PC-9 (cell line): ENCODE measurements around the gene STX18. TPM values are rescaled to one million over a fixed set of nuclear protein-coding genes. Genes with fewer than 3 reads are reported as not detected.

ENCODE experiments used
- BruUV-seq: library from RNA; stranded (reverse); fragments of 400-500 nt; replicated peaks from 2 replicates; lab custom pipeline; 2021; lab: Mats Ljungman, UMichigan
- CTCF ChIA-PET: fragments of 300-600 bp; sonication (Branson Sonifier 250); formaldehyde crosslinking; loops from one replicate; lab custom pipeline; 2022; ENCODE audit warnings: antibody characterized with exemption; lab: Charles Lee
- POLR2A ChIA-PET: fragments of 300-600 bp; sonication (Branson Sonifier 250); formaldehyde crosslinking; loops from one replicate; lab custom pipeline; 2022; ENCODE audit warnings: antibody characterized with exemption; ENCODE audit not compliant: unreplicated experiment; lab: Charles Lee
- DNase-seq, 2 experiments: peaks; one replicate each; pipeline versions ENCODE4 v3.0.0 to v3.0.0-alpha.2; 2015 to 2022; ENCODE audit warnings: mixed read lengths in 1 of 2
- H2AFZ ChIP-seq: fragments of 200-600 bp; sonication (generic); 2 replicates; pipeline ENCODE4 v1.8.1; 2017; ENCODE audit warnings: antibody characterized with exemption
- H3F3A ChIP-seq: fragments of 200-600 bp; sonication (generic); 2 replicates; pipeline ENCODE4 v1.8.1; 2017; ENCODE audit warnings: antibody characterized with exemption, mild to moderate bottlenecking, low read depth; ENCODE audit not compliant: insufficient read depth
- H3K27ac ChIP-seq: fragments of 200-600 bp; sonication (generic); 2 replicates; pipeline ENCODE4 v1.6.1; 2016; ENCODE audit warnings: mixed run types
- H3K27me3 ChIP-seq: fragments of 200-600 bp; sonication (generic); 2 replicates; pipeline ENCODE4 v1.6.1; 2016; ENCODE audit warnings: low read depth, mixed run types; ENCODE audit not compliant: insufficient read depth
- H3K36me3 ChIP-seq: fragments of 200-600 bp; sonication (generic); 2 replicates; pipeline ENCODE4 v1.6.1; 2016; ENCODE audit warnings: low read depth, mixed run types
- H3K4me1 ChIP-seq: fragments of 200-600 bp; sonication (generic); replicated peaks from 2 replicates; pipeline ENCODE4 v1.6.1; 2016; ENCODE audit warnings: mixed run types; ENCODE audit not compliant: insufficient read depth
- H3K4me2 ChIP-seq: fragments of 200-600 bp; sonication (generic); 2 replicates; pipeline ENCODE4 v1.6.1; 2017; ENCODE audit warnings: mixed run types
- H3K4me3 ChIP-seq: fragments of 200-600 bp; sonication (generic); 2 replicates; pipeline ENCODE4 v1.6.1; 2016; ENCODE audit warnings: mixed run types
- H3K79me2 ChIP-seq: fragments of 200-600 bp; sonication (generic); 2 replicates; pipeline ENCODE4 v1.6.1; 2017; ENCODE audit warnings: low read depth, mixed run types
- H3K9me2 ChIP-seq: fragments of 200-600 bp; sonication (generic); 2 replicates; pipeline ENCODE4 v1.8.1; 2017; ENCODE audit warnings: mild to moderate bottlenecking; ENCODE audit not compliant: insufficient read depth
- H3K9me3 ChIP-seq: fragments of 200-600 bp; sonication (generic); 2 replicates; pipeline ENCODE4 v1.8.1; 2016; ENCODE audit warnings: low read depth; ENCODE audit not compliant: insufficient read depth
- H4K20me1 ChIP-seq: fragments of 200-600 bp; sonication (generic); 2 replicates; pipeline ENCODE4 v1.8.1; 2017; ENCODE audit not compliant: insufficient read depth
- EZH2 ChIP-seq: fragments of 200-600 bp; sonication (generic); IDR thresholded peaks from 2 replicates; pipeline ENCODE4 v1.8.0; 2017; ENCODE audit warnings: antibody characterized with exemption, low read depth
- intact Hi-C: fragments of 100-400 bp; cut with micrococcal nuclease; formaldehyde crosslinking; loops from one replicate; pipeline ENCODE4 v1.10.0; 2022; ENCODE audit not compliant: unreplicated experiment
- total RNA-seq: library from RNA; stranded (reverse); gene quantifications from 2 replicates; pipeline ENCODE4 v1.2.3, GENCODE V29; 2021
- TF ChIP-seq, protein P1 (sequence below): fragments of 200-600 bp; sonication (generic); conservative IDR thresholded peaks from 2 replicates; pipeline ENCODE4 v1.6.1; 2017; ENCODE audit warnings: mixed run types, antibody characterized with exemption, mild to moderate bottlenecking, moderate library complexity

The STX18 gene
- total RNA-seq, 1 experiment from 2014 or later = 30.5 TPM

DNA sequence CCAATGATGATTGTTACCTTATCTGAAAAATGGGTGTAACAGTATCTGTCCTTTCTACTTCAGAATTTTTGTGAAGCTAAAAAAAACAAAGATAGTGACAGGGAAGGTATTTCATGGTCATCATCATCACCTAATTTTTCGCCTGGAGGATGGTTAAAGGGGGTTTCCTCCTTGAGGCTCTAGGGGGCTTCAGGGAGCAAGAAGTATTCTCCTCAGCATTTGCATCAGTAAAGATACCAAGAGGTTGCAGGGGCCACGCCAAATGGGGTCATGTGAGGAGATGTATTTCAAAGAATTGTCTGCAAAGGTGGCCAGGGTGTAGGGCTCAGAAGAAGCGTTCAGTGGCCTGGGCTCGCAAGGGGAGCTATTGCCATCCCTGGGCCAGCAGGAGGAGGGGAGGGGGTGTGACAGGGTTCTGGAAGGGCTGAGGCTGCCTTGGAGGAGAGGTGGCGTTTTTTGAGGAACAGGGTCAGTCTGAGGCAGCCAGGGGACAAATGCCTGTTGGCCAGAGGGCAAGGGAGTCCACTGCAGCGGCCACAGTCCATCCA is 162.2 kb downstream of the STX18 start:
- H4K20me1 ChIP-seq = no peaks in the 10 kb centered on the region
- H3K79me2 ChIP-seq = no peaks in the 10 kb centered on the region
- no peak overlapping the region for H3K27ac ChIP-seq
- no peak for TF ChIP-seq EZH2
- TF ChIP-seq, protein P1, sequence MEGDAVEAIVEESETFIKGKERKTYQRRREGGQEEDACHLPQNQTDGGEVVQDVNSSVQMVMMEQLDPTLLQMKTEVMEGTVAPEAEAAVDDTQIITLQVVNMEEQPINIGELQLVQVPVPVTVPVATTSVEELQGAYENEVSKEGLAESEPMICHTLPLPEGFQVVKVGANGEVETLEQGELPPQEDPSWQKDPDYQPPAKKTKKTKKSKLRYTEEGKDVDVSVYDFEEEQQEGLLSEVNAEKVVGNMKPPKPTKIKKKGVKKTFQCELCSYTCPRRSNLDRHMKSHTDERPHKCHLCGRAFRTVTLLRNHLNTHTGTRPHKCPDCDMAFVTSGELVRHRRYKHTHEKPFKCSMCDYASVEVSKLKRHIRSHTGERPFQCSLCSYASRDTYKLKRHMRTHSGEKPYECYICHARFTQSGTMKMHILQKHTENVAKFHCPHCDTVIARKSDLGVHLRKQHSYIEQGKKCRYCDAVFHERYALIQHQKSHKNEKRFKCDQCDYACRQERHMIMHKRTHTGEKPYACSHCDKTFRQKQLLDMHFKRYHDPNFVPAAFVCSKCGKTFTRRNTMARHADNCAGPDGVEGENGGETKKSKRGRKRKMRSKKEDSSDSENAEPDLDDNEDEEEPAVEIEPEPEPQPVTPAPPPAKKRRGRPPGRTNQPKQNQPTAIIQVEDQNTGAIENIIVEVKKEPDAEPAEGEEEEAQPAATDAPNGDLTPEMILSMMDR = no peak
- H3K4me1 ChIP-seq = no peaks in the 10 kb centered on the region
- H3K36me3 ChIP-seq = no peaks in the 10 kb centered on the region
- ChIA-PET POLR2A (no interaction called here), CTCF (no interaction called here)
- H3K9me2 ChIP-seq = no peaks in the 10 kb centered on the region
- no peak overlapping the region for H3K4me3 ChIP-seq
- intact Hi-C loops = no loop called here
- H3K4me2 ChIP-seq = no peak overlapping the region
- H3K9me3 ChIP-seq = no peaks in the 10 kb centered on the region; the same call in 1 of the 2 replicates
- peaks cover 46% of the 10 kb centered on the region for H3K27me3 ChIP-seq
- BruUV-seq = no TSS peak
- no peak for DNase-seq
- no peak overlapping the region for H2AFZ ChIP-seq
- no peaks in the 10 kb centered on the region for H3F3A ChIP-seq

DNA sequence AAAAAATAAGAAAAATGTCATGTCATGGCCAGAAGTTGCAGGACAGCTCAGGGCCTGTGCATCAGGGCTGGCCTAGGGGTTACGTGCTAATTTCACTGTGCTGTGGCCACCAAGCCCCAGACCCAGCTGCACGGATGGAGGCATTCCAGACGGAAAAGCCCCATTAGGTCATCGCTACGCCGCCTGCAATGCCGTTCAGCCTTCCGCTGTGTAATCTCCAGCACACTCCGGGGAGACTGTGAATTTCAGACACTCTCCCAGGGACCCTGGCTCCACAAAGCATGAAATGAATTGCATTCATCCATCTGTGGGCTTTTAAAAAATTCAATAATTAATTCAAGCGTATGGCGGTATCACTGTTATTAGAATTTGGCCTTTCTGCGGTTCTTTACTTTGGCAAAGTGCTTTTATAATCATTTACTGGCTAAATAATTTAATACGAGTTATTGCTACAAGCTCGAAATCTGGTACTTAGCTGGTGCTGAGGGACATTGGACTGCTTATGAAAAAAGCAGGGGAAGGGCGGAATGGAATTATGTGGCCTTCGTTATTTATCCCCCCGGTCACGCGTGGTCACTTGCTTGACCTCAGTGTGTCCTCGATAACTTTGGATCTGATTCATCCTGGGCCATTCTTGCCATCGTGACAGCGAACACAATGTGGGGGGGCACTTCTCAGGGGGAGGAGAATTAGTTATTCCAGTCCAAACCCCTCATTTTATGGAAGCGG is 164.0 kb downstream of the STX18 start:
- ChIA-PET CTCF (no interaction called here), POLR2A (no interaction called here)
- Histone ChIP-seq H3K4me3 (no peak overlapping the region), H3K27me3 (peaks cover 64% of the 10 kb centered on the region), H3K79me2 (no peaks in the 10 kb centered on the region), H2AFZ (no peak overlapping the region), H3K4me2 (no peak overlapping the region), H3F3A (no peaks in the 10 kb centered on the region), H3K9me3 (no peaks in the 10 kb centered on the region; the same call in 1 of the 2 replicates), H3K27ac (no peak overlapping the region), H3K36me3 (no peaks in the 10 kb centered on the region), H3K9me2 (no peaks in the 10 kb centered on the region), H3K4me1 (no peaks in the 10 kb centered on the region), H4K20me1 (no peaks in the 10 kb centered on the region)
- no TSS peak for BruUV-seq
- intact Hi-C loops = no loop called here
- no peak for DNase-seq
- no peak for TF ChIP-seq EZH2
- TF ChIP-seq, protein P1 = no peak

- no peaks in the 10 kb centered on the region for H3K4me1 ChIP-seq
- peaks cover 64% of the 10 kb centered on the region for H3K27me3 ChIP-seq
- no peak for DNase-seq
- no peak overlapping the region for H2AFZ ChIP-seq
- POLR2A ChIA-PET = no interaction called here
- H3K36me3 ChIP-seq = no peaks in the 10 kb centered on the region
- H3K79me2 ChIP-seq = no peaks in the 10 kb centered on the region
- no TSS peak for BruUV-seq
- H3K4me3 ChIP-seq = no peak overlapping the region
- intact Hi-C loops = no loop called here
- TF ChIP-seq, protein P1 = no peak
- TF ChIP-seq EZH2 = no peak
- CTCF ChIA-PET = no interaction called here
- no peaks in the 10 kb centered on the region; the same call in 1 of the 2 replicates for H3K9me3 ChIP-seq
- no peak overlapping the region for H3K27ac ChIP-seq
- H4K20me1 ChIP-seq = no peaks in the 10 kb centered on the region
- H3K4me2 ChIP-seq = no peak overlapping the region
- no peaks in the 10 kb centered on the region for H3K9me2 ChIP-seq
- H3F3A ChIP-seq = no peaks in the 10 kb centered on the region
Measured at GRCh38 chr4:4377191-4377590, 164.7 kb downstream of the STX18 start.
